Lower leg skin (tissue), 3 donors: Measurements from ENCODE around the gene NMNAT1.

ENCODE experiments used
- CTCF ChIP-seq, 3 donors: fragments of 450-650 bp; IDR thresholded peaks; one replicate each; pipeline ENCODE4 v1.5.1; 2016; ENCODE audit warnings: antibody characterized with exemption in 3 of 3, mild to moderate bottlenecking in 3 of 3, moderate library complexity in 2 of 3
- POLR2A ChIP-seq, 2 donors: fragments of 450-650 bp; IDR thresholded peaks; one replicate each; pipeline ENCODE4 v1.6.1; 2016 to 2017; ENCODE audit warnings: antibody characterized with exemption in 2 of 2, mild to moderate bottlenecking in 1 of 2, moderate library complexity in 1 of 2

GRCh38 chr1:9908871-9909233 is 34.4 kb upstream of the NMNAT1 start:
- TF ChIP-seq CTCF (IDR thresholded peaks at IDR 0.05) (no peak), POLR2A (IDR thresholded peaks at IDR 0.05) (no peak)
